ENCODE data around the gene CACNA1B.

DNA sequence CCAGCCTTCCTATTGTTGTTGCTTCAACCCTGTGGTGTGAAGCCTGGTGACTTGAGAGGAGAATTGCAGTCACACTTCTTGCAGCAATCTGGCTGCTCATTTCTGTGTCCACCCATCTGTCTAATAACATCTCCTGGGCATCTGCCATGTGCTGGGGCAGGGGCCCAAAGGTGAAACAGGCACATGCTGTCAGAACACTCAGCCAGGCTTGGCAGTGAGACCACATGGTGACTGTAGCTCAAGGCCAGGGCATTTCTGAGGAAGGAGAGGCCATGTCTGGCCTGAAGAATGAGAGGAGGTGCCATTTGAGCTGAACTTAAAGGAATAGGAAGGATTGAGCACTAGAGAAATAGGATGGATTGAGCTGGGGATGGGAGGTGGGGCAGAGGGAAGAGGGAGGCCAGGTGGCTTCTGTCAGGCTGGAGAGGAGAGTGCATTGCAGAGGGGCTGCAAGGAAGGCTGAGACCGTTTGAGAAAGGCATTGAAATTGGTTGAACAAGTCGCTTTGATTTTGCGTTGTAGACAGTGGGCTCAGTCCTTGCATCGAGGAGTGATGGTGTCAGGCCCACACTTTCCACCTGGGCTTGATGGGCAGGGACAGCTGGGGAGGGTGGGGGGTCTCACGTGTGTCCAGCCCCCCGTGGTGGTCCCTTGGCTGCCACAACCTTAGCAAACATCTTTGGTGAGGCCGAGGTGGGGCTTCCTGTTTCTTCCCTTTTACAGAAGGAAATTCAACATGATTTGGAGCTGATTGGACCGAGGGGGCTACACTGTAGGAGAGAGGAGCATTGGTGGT lies 222.4 kb downstream of the CACNA1B start:
- TF ChIP-seq, protein P1, sequence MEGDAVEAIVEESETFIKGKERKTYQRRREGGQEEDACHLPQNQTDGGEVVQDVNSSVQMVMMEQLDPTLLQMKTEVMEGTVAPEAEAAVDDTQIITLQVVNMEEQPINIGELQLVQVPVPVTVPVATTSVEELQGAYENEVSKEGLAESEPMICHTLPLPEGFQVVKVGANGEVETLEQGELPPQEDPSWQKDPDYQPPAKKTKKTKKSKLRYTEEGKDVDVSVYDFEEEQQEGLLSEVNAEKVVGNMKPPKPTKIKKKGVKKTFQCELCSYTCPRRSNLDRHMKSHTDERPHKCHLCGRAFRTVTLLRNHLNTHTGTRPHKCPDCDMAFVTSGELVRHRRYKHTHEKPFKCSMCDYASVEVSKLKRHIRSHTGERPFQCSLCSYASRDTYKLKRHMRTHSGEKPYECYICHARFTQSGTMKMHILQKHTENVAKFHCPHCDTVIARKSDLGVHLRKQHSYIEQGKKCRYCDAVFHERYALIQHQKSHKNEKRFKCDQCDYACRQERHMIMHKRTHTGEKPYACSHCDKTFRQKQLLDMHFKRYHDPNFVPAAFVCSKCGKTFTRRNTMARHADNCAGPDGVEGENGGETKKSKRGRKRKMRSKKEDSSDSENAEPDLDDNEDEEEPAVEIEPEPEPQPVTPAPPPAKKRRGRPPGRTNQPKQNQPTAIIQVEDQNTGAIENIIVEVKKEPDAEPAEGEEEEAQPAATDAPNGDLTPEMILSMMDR (IDR thresholded peaks at IDR 0.05): no peak
- TF ChIP-seq POLR2A (IDR thresholded peaks at IDR 0.05) (no peak), EP300 (IDR thresholded peaks at IDR 0.05) (no peak)
